Peyer's patch (tissue), 4 donors: ENCODE data around the gene GK2. TPM values are rescaled to one million over a fixed set of nuclear protein-coding genes. Genes with fewer than 3 reads are reported as not detected.

ENCODE experiments used
- DNase-seq, 3 donors: peaks; one replicate each; pipeline ENCODE4 v3.0.0-alpha.2; 2017 to 2019
- H3K27ac ChIP-seq, 4 donors: fragments of 200-600 bp; sonication (generic); one replicate each; pipeline ENCODE4 v1.5.1; 2016 to 2019
- H3K27me3 ChIP-seq, 2 donors: fragments of 200-600 bp; sonication (generic); one replicate each; pipeline ENCODE4 v1.5.1; 2019
- H3K36me3 ChIP-seq, 3 donors: fragments of 200-600 bp; sonication (generic); one replicate each; pipeline ENCODE4 v1.5.1; 2016 to 2019
- H3K4me1 ChIP-seq, 4 donors: fragments of 200-600 bp; sonication (generic); one replicate each; pipeline ENCODE4 v1.5.1; 2016 to 2019
- H3K4me3 ChIP-seq, 4 donors: fragments of 200-600 bp; sonication (generic); 1 replicate in 3 of 4; 2 replicates in 1 of 4; pipeline ENCODE4 v1.5.1; 2016 to 2019; ENCODE audit warnings: mild to moderate bottlenecking in 1 of 4
- H3K9me3 ChIP-seq, 4 donors: fragments of 200-600 bp; sonication (generic); one replicate each; pipeline ENCODE4 v1.5.1; 2016 to 2019; ENCODE audit warnings: mild to moderate bottlenecking in 1 of 4
- CTCF ChIP-seq, 6 experiments: fragments of 450-650 bp in 4 of 6; fragments of 200-600 bp in 2 of 6; sonication (generic) in 1 of 6; IDR thresholded peaks; one replicate each; pipeline ENCODE4 v1.5.1; 2017 to 2019; ENCODE audit warnings: antibody characterized with exemption in 6 of 6, mild to moderate bottlenecking in 3 of 6, moderate library complexity in 1 of 6
- POLR2A ChIP-seq, 2 donors: fragments of 450-650 bp; IDR thresholded peaks; one replicate each; pipeline ENCODE4 v1.5.1; 2017; ENCODE audit warnings: antibody characterized with exemption in 2 of 2, mild to moderate bottlenecking in 2 of 2, moderate library complexity in 2 of 2
- total RNA-seq, 4 donors: library from RNA; depleted of rRNA; stranded (reverse); fragments of >200 nt; gene quantifications; one replicate each; pipeline ENCODE4 v1.1.0, GENCODE V29; 2016

GK2 gene
- total RNA-seq, 4 donors from 2014 or later: not detected

- DNase-seq: no peak
- no peak overlapping the region for H3K4me3 ChIP-seq
- H3K9me3 ChIP-seq: no peaks in the 10 kb centered on the region
- no peaks in the 10 kb centered on the region for H3K36me3 ChIP-seq
- no peak overlapping the region for H3K27ac ChIP-seq
- no peaks in the 10 kb centered on the region for H3K4me1 ChIP-seq
- no peaks in the 10 kb centered on the region for H3K27me3 ChIP-seq
- TF ChIP-seq POLR2A (IDR thresholded peaks at IDR 0.05): no peak
Measured at GRCh38 chr4:79425586-79425985, 17.6 kb upstream of the GK2 start.

DNA sequence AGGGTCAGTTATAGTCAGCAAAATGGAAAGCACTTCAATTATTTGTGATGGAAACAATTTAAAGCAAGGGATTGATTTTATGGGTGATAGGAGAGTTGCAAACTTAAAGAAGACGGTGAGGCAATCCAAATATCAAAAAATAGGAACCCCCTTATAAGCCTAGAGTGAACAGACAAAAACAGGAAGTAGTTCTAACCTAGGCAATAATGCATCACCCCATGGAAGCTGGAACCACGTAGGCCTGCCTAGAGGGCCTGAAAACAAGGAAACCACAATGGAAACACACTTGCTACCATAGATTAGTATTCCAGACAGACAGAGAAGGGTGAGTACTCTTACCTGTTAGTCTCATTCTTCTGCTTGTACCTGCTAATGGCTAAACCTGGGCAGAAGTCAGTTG, 13.5 kb upstream of the GK2 start:
- TF ChIP-seq CTCF (IDR thresholded peaks at IDR 0.05): no peak
- TF ChIP-seq POLR2A (IDR thresholded peaks at IDR 0.05): no peak
- no peak overlapping the region for H3K27ac ChIP-seq
- H3K36me3 ChIP-seq: no peaks in the 10 kb centered on the region
- no peak overlapping the region for H3K4me3 ChIP-seq
- DNase-seq: no peak
- H3K27me3 ChIP-seq: no peaks in the 10 kb centered on the region
- H3K9me3 ChIP-seq: no peaks in the 10 kb centered on the region
- H3K4me1 ChIP-seq: no peaks in the 10 kb centered on the region

- H3K27me3 ChIP-seq: no peaks in the 10 kb centered on the region
- no peaks in the 10 kb centered on the region for H3K4me1 ChIP-seq
- H3K36me3 ChIP-seq: no peaks in the 10 kb centered on the region
- H3K9me3 ChIP-seq: no peaks in the 10 kb centered on the region
- H3K4me3 ChIP-seq: no peak overlapping the region
- TF ChIP-seq CTCF (IDR thresholded peaks at IDR 0.05) (no peak), POLR2A (IDR thresholded peaks at IDR 0.05) (no peak)
- H3K27ac ChIP-seq: no peak overlapping the region
- no peak for DNase-seq
Measured at GRCh38 chr4:79413886-79414285, 5.9 kb upstream of the GK2 start.

DNA sequence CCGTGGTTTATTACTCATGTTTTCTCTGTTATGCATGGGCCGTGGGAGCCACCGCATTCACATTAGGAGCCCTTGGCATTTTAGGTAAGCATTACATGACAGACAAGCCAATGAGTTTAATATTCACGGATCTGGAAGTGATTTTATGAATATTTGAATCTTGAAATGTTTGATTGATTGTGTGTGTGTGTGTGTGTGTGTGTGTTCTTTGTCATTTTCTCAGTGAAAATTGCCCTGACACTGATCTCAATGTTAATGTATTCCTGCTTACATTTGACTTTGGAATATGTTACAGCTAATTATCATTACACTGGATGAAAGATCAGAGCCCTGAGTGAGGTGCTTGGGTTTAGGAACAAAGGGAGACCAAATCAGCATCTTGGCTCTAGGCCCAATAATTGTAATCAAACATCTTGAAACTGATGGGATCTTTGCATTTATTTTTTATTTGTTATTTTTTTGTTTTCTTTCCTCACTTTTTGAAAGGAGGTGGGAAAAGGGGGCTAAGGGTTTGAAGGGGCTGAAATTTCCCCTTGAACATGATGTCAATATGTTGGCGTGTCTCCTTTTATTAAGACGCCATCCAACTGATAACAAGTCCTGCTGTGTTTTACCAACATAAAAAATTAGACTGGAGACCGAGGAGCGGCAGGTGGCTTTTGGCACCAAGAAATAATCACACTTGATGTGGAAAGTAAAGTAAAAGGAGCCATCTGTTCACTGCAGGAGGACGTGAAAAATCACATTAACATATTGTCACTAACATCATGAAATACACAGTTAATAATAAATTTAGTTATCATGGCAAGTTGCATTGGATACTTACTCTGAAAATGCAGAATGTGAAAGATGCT, 5.2 kb upstream of the GK2 start:
- H3K4me3 ChIP-seq: no peak overlapping the region
- no peaks in the 10 kb centered on the region for H3K9me3 ChIP-seq
- DNase-seq: no peak
- TF ChIP-seq POLR2A (IDR thresholded peaks at IDR 0.05): no peak
- no peak for TF ChIP-seq CTCF (IDR thresholded peaks at IDR 0.05)
- no peaks in the 10 kb centered on the region for H3K36me3 ChIP-seq
- no peaks in the 10 kb centered on the region for H3K27me3 ChIP-seq
- no peak overlapping the region for H3K27ac ChIP-seq
- no peaks in the 10 kb centered on the region for H3K4me1 ChIP-seq

DNA sequence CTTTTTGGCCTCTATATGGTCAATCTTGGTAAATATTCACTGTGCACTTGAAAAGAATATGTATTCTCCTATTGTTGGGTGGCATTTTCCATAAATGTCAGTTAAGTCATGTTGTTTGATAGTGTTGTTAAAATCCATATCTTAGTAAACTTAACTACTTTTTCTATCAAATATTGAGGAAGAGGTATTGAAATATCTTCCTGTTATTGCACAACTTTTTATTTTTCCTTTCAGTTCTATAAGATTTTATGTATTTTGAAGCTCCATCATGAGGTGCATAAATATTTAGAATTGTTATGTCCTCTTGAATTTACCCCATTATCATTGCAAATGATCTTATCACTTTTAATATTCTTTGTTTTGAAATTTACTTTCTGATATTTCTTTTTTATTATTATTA, 3.4 kb downstream of the GK2 start:
- Histone ChIP-seq H3K4me1 (no peaks in the 10 kb centered on the region), H3K36me3 (no peaks in the 10 kb centered on the region), H3K27ac (no peak overlapping the region), H3K4me3 (no peak overlapping the region), H3K27me3 (no peaks in the 10 kb centered on the region), H3K9me3 (no peaks in the 10 kb centered on the region)
- no peak for DNase-seq
- TF ChIP-seq POLR2A (IDR thresholded peaks at IDR 0.05) (no peak), CTCF (IDR thresholded peaks at IDR 0.05) (no peak)

DNA sequence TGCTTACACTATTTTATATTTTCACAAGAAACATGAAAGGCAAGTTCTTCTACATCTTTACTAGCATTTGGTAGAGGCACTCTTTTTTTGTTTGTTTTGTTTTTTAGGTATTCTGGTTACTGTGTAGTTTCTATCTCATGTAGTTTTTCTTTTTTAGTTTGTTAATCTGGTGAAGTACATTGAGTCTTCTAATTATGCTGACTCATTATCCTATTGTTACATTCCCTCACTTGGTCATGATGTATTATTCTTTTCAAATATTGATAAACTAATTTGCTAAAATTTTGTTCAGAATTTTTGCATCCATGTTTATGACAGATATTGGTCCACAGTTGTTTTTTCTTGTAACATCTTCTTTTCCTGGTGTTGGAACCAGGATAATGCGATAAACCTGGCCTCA, 4.7 kb downstream of the GK2 start:
- TF ChIP-seq CTCF (IDR thresholded peaks at IDR 0.05) (no peak), POLR2A (IDR thresholded peaks at IDR 0.05) (no peak)
- H3K9me3 ChIP-seq: no peaks in the 10 kb centered on the region
- DNase-seq: no peak
- H3K4me3 ChIP-seq: no peak overlapping the region
- no peaks in the 10 kb centered on the region for H3K36me3 ChIP-seq
- H3K4me1 ChIP-seq: no peaks in the 10 kb centered on the region
- H3K27me3 ChIP-seq: no peaks in the 10 kb centered on the region
- no peak overlapping the region for H3K27ac ChIP-seq
